ENCODE data around the gene ALDH4A1.

Gene ALDH4A1

DNA sequence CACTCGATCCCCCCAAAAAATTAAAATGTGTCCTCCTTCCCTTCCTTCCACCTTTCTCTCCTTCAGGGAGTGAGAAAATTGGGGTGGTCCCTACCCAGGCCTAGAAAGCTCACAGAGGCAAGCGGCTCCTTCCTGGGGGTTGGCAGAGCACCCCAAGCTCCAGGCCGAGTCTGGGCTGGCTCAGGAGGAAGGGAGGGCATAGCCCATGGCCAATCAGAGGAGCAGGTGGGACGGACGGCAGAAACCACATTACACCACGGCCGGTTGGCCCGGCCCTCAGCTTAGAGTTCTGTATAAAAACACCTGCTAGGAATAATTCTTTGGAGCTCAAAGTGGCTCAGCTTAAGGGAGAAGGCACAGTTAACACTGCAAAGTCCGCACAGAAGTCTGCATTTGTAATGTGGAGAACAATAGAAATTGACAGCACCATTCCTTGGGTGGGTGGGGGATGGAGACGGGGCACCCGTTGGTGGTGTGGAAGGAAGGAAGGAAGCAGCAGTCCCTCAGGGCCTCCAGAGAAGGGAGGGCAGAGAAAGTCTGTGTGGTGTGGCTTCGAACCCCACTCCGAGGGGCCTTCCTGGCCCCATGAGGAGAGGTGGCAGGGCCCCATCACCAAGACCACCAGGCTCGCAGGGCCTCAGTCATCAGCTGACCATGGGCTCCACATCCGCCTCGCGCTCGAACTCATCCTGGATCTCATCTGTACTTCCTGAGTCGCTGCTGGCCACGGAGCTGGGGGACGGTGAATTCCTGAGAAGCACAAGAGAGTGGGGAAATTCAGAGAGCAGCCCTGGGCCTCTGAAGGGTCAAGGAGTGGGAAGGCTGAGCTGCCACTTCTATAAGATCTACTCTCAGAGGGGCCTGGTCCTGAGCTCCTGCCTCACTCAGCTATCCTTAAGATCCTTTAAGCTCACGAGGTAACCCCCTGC, 5.8 kb upstream of the ALDH4A1 start:
- peak overlapping the region in 6 of 7 experiments; percentile 30 to 54 (median 47) for H3K4me3 ChIP-seq (ENCODE audit: control insufficient read depth in 1 of 7, extremely low read depth in 1 of 7, insufficient read depth in 4 of 7, low read depth in 2 of 7, low read length in 6 of 7)
- H3K9me3 ChIP-seq (ENCODE audit: control extremely low read depth in 1 of 5, control insufficient read depth in 4 of 5, insufficient read depth in 2 of 5, low read depth in 1 of 5, low read length in 4 of 5) = no peaks in the 10 kb centered on the region
- peaks cover 11 to 55% (median 44%) of the 10 kb centered on the region in 4 experiments for H3K4me1 ChIP-seq (ENCODE audit: control extremely low read depth in 1 of 4, control insufficient read depth in 4 of 4, insufficient read depth in 4 of 4, low read length in 3 of 4)
- H3K36me3 ChIP-seq (ENCODE audit: control insufficient read depth in 4 of 4, insufficient read depth in 4 of 4, low read length in 3 of 4) = peaks cover 0 to 38% (median 17%) of the 10 kb centered on the region in 4 experiments
- peak overlapping the region; percentile 38 to 67 for H3K27ac ChIP-seq (ENCODE audit: insufficient read depth in 1 of 2, low read depth in 1 of 2, low read length in 2 of 2, poor library complexity in 1 of 2, severe bottlenecking in 2 of 2)
- H3K27me3 ChIP-seq (replicated peaks in 2 of 5; ENCODE audit: control insufficient read depth in 4 of 5, insufficient read depth in 5 of 5, low read length in 4 of 5) = no peaks in the 10 kb centered on the region
- WGBS (ENCODE audit: insufficient coverage) = 3% methylated on average over 19 of the region's 22 CpGs
- DNase-seq = peak; percentile 67 to 82 (median 82)
- ChIA-PET POLR2A (interaction anchor here (0.6 to 1.6 kb wide), 6 partner anchors 16 to 216 kb away, joined by 3 to 8 read pairs (median 6); partner anchors contain the start of gene IFFO2), CTCF (interaction anchor here (0.6 to 13.1 kb wide), 30 partner anchors 8 to 333 kb away, joined by 3 to 222 read pairs (median 5); partner anchors contain the start of gene IFFO2)

DNA sequence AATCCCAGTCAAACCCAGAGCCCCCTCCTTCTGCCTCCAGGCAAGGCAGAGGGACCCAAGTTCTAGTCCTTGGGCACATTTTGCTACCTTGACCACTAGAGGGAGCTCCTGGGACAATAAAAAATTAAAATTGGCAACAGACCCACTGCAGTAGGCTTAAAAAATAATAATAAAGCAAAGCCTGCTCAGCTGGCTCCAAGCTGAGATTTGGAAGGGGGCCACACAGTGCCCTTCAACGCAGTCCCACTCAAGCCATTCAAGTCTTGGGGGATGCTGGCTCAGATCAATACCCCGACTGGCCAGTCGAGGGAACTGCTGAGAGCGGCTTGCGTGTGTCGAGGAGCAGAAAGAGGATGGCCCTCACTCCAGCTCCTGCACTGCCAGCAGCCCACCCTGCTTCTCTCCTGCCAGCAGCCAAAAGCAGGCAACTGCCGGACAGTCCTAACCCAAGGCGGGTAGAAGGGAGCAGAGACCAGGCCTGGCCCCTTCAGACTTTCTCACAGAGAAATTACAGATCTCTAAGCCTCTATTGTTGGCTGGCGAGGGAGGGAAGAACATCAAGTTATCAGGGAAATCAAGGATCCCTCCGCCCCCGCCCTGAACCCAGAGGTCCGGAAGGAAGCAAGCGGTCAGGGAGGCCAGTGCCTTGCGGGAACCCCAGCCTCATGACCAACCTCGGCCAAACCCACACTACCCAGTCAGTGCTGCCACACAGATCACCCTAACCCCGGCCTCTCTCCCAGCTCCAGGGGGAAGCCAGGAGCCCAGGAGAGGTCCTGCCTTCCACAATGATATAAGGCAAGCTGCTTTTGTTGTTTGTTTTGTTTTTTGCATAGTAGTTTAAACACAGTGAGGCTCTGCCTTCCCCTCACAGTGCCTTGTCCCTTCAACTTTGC, 4.9 kb upstream of the ALDH4A1 start:
- Histone ChIP-seq H3K4me3 (ENCODE audit: control insufficient read depth in 1 of 7, extremely low read depth in 1 of 7, insufficient read depth in 4 of 7, low read depth in 2 of 7, low read length in 6 of 7) (peak overlapping the region in 6 of 7 experiments; percentile 30 to 54 (median 47)), H3K27me3 (replicated peaks in 2 of 5; ENCODE audit: control insufficient read depth in 4 of 5, insufficient read depth in 5 of 5, low read length in 4 of 5) (no peaks in the 10 kb centered on the region), H3K4me1 (ENCODE audit: control extremely low read depth in 1 of 4, control insufficient read depth in 4 of 4, insufficient read depth in 4 of 4, low read length in 3 of 4) (peaks cover 12 to 52% (median 46%) of the 10 kb centered on the region in 4 experiments), H3K36me3 (ENCODE audit: control insufficient read depth in 4 of 4, insufficient read depth in 4 of 4, low read length in 3 of 4) (peaks cover 0 to 38% (median 17%) of the 10 kb centered on the region in 4 experiments), H3K9me3 (ENCODE audit: control extremely low read depth in 1 of 5, control insufficient read depth in 4 of 5, insufficient read depth in 2 of 5, low read depth in 1 of 5, low read length in 4 of 5) (no peaks in the 10 kb centered on the region), H3K27ac (ENCODE audit: insufficient read depth in 1 of 2, low read depth in 1 of 2, low read length in 2 of 2, poor library complexity in 1 of 2, severe bottlenecking in 2 of 2) (peak overlapping the region; percentile 15 to 67)
- 12% methylated on average over 11 of the region's 16 CpGs for WGBS (ENCODE audit: insufficient coverage)
- CTCF ChIA-PET = interaction anchor here (0.7 to 13.1 kb wide), 29 partner anchors 9 to 334 kb away, joined by 3 to 222 read pairs (median 6); partner anchors contain the start of gene IFFO2
- POLR2A ChIA-PET = interaction anchor here (0.5 to 1.6 kb wide), 10 partner anchors 8 to 338 kb away, joined by 3 to 8 read pairs (median 3); partner anchors contain the start of gene IFFO2
- peak; percentile 72 to 82 (median 80) for DNase-seq

DNA sequence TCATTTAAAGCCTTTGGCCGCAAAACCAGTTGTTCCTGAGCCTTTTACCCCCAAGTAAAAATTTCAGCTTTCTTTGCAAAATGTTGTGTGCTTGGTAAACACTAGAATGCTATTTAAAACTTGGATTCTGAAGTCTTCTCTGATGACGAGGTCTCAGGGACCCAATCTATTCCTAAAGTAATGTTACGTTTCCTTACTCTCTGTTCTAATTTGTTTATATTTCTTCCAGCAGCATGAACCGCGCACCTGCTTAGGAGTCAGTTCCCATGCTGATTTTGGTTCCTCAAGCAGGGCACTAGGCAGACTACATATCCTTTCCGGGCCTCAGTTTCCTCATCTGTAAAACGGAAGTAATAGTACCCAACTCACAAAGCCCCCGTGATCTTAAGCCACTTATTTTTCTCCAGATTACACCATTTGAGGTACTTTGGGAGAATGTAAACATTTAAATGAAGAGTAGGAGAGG, 969 bp upstream of the ALDH4A1 start:
- peaks cover 12 to 63% (median 40%) of the 10 kb centered on the region in 4 experiments for H3K4me1 ChIP-seq (ENCODE audit: control extremely low read depth in 1 of 4, control insufficient read depth in 4 of 4, insufficient read depth in 4 of 4, low read length in 3 of 4)
- H3K4me3 ChIP-seq (ENCODE audit: control insufficient read depth in 1 of 7, extremely low read depth in 1 of 7, insufficient read depth in 4 of 7, low read depth in 2 of 7, low read length in 6 of 7) = peak overlapping the region in 6 of 7 experiments; percentile 58 to 91 (median 80)
- no peaks in the 10 kb centered on the region for H3K27me3 ChIP-seq (replicated peaks in 2 of 5; ENCODE audit: control insufficient read depth in 4 of 5, insufficient read depth in 5 of 5, low read length in 4 of 5)
- peak overlapping the region; percentile 97 to 99 for H3K27ac ChIP-seq (ENCODE audit: insufficient read depth in 1 of 2, low read depth in 1 of 2, low read length in 2 of 2, poor library complexity in 1 of 2, severe bottlenecking in 2 of 2)
- peaks cover 0 to 12% (median 0%) of the 10 kb centered on the region in 4 experiments for H3K36me3 ChIP-seq (ENCODE audit: control insufficient read depth in 4 of 4, insufficient read depth in 4 of 4, low read length in 3 of 4)
- CTCF ChIA-PET = interaction anchor here (0.8 to 3.9 kb wide), 8 partner anchors 9 to 201 kb away, joined by 3 to 20 read pairs (median 4); no protein-coding TSS in a partner anchor
- DNase-seq = peak in 1 of 3 donors; percentile 42
- no peaks in the 10 kb centered on the region for H3K9me3 ChIP-seq (ENCODE audit: control extremely low read depth in 1 of 5, control insufficient read depth in 4 of 5, insufficient read depth in 2 of 5, low read depth in 1 of 5, low read length in 4 of 5)
- POLR2A ChIA-PET = interaction anchor here (0.7 to 1.3 kb wide), 4 partner anchors 10 to 210 kb away, joined by 3 to 6 read pairs (median 3); no protein-coding TSS in a partner anchor
- 57% methylated on average over 5 of the region's 8 CpGs for WGBS (ENCODE audit: insufficient coverage)

DNA sequence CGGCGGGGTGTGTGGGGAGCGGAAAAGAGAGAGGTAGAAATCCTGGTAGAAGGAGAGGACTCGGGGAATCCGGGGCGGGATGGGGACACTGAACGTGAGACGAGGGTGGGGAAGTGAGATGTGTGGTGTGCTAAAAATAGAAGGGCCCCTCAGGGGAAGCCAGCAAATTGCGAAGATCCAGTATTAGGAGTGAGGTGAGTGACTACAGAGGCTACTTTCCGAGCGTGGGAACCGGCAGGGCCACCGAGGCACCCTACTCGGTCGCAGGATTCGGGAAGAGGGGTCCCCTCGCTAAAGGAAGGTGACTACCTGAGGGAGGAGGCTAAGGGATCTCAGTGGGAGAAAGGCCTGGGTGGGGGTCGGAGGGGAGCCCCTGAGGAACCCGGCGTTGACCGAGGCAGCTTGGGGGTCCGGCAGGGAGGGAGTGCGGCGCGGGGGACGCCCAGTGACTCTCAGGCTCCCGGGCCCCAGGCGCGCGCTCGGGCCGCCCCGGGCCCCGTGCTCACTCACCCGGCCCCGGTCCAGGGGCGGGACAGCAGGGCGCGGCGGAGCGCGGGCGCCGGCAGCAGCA, 318 bp downstream of the ALDH4A1 start:
- under 1% methylated on average over 41 of the region's 44 CpGs for WGBS (ENCODE audit: insufficient coverage)
- DNase-seq = peak in 2 of 3 donors; percentile 48 to 54
- Histone ChIP-seq H3K27me3 (replicated peaks in 2 of 5; ENCODE audit: control insufficient read depth in 4 of 5, insufficient read depth in 5 of 5, low read length in 4 of 5) (no peaks in the 10 kb centered on the region), H3K4me1 (ENCODE audit: control extremely low read depth in 1 of 4, control insufficient read depth in 4 of 4, insufficient read depth in 4 of 4, low read length in 3 of 4) (peaks cover 6 to 51% (median 27%) of the 10 kb centered on the region in 4 experiments), H3K27ac (ENCODE audit: insufficient read depth in 1 of 2, low read depth in 1 of 2, low read length in 2 of 2, poor library complexity in 1 of 2, severe bottlenecking in 2 of 2) (peak overlapping the region; percentile 97 to 99), H3K9me3 (ENCODE audit: control extremely low read depth in 1 of 5, control insufficient read depth in 4 of 5, insufficient read depth in 2 of 5, low read depth in 1 of 5, low read length in 4 of 5) (no peaks in the 10 kb centered on the region), H3K4me3 (ENCODE audit: control insufficient read depth in 1 of 7, extremely low read depth in 1 of 7, insufficient read depth in 4 of 7, low read depth in 2 of 7, low read length in 6 of 7) (peak overlapping the region; percentile 62 to 91 (median 80)), H3K36me3 (ENCODE audit: control insufficient read depth in 4 of 4, insufficient read depth in 4 of 4, low read length in 3 of 4) (peaks cover 0 to 9% (median 3%) of the 10 kb centered on the region in 4 experiments)
- ChIA-PET CTCF (interaction anchor here (0.9 to 3.9 kb wide), 6 partner anchors 8 to 202 kb away, joined by 3 to 20 read pairs (median 4); no protein-coding TSS in a partner anchor), POLR2A (interaction anchor here (1.2 to 1.3 kb wide), 2 partner anchors 11 to 150 kb away, joined by 3 to 6 read pairs; no protein-coding TSS in a partner anchor)

DNA sequence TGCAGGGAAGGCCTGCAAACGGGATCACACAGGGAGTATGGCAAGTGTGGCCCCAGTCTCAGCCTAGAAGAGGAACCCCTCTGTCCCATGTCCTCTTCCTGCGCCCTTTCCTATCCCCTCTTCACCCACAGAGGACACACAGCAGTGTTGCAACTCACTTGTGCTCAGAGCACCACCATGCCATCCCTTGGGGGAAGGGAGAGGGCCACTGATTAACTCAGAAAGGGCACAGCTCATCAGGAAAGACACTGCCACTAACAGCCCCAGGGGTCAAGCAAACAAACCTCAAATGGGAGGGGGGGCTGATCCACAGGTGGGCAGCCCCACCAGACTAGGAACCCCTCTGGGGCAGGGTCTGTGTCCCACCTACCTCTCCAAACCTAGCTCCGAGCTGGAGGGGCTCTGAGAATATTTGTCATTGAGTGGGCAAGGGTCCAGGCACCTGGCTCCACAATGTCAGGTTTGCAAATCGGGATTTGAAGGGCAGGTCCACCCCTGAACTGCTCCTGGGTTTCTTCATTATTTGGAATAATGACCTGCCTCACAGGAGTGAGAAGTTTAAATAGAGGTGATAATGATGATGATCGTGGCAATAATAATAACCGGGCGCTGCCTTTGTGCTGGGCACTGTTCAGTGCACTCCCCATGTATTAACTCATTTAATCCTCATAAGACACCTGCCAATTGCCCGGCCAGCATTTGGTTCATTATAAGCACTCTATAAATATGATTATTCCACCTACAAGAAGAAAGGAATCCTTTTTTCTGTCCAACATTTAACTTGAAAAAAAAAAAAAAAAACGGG, 1.0 kb downstream of the ALDH4A1 start:
- POLR2A ChIA-PET = interaction anchor here (0.6 kb wide), 1 partner anchor 282 kb away, joined by 3 read pairs; no protein-coding TSS in a partner anchor
- peaks cover 0 to 8% (median 3%) of the 10 kb centered on the region in 4 experiments for H3K36me3 ChIP-seq (ENCODE audit: control insufficient read depth in 4 of 4, insufficient read depth in 4 of 4, low read length in 3 of 4)
- H3K27ac ChIP-seq (ENCODE audit: insufficient read depth in 1 of 2, low read depth in 1 of 2, low read length in 2 of 2, poor library complexity in 1 of 2, severe bottlenecking in 2 of 2) = no peak overlapping the region
- CTCF ChIA-PET = interaction anchor here (1.1 to 2.2 kb wide), 2 partner anchors 13 to 17 kb away, joined by 3 to 9 read pairs; no protein-coding TSS in a partner anchor
- peak overlapping the region in 6 of 7 experiments; percentile 62 to 91 (median 80) for H3K4me3 ChIP-seq (ENCODE audit: control insufficient read depth in 1 of 7, extremely low read depth in 1 of 7, insufficient read depth in 4 of 7, low read depth in 2 of 7, low read length in 6 of 7)
- H3K27me3 ChIP-seq (replicated peaks in 2 of 5; ENCODE audit: control insufficient read depth in 4 of 5, insufficient read depth in 5 of 5, low read length in 4 of 5) = no peaks in the 10 kb centered on the region
- no peak for DNase-seq
- peaks cover 6 to 44% (median 21%) of the 10 kb centered on the region in 4 experiments for H3K4me1 ChIP-seq (ENCODE audit: control extremely low read depth in 1 of 4, control insufficient read depth in 4 of 4, insufficient read depth in 4 of 4, low read length in 3 of 4)
- no peaks in the 10 kb centered on the region for H3K9me3 ChIP-seq (ENCODE audit: control extremely low read depth in 1 of 5, control insufficient read depth in 4 of 5, insufficient read depth in 2 of 5, low read depth in 1 of 5, low read length in 4 of 5)
- WGBS (ENCODE audit: insufficient coverage) = 90% methylated on average over 2 of the region's 9 CpGs

All from common myeloid progenitor, CD34-positive (primary cell).